HT-29 (cell line): Measurements from ENCODE around the gene TEX54. TPM values are rescaled to one million over a fixed set of nuclear protein-coding genes. Genes with fewer than 3 reads are reported as not detected.
A peak's percentile ranks its signal among the peaks of the same experiment; 100 is the strongest.
"Not testable (repeated sequence)": the region's sequence is repeated elsewhere in the genome, so short reads cannot be mapped to it uniquely, and the experiment has no call there.

Source experiments
- DNase-seq: peaks from one replicate; pipeline ENCODE4 v3.0.0-alpha.2; 2015; ENCODE audit warnings: low spot score
- total RNA-seq: library from RNA; depleted of rRNA; stranded (reverse); fragments of >200 nt; shearing (Covaris generic); gene quantifications from 2 replicates; pipeline ENCODE4 v1.2.3, GENCODE V29; 2014

The TEX54 gene
- total RNA-seq, 1 experiment from 2014 or later: 0.61 TPM

DNA sequence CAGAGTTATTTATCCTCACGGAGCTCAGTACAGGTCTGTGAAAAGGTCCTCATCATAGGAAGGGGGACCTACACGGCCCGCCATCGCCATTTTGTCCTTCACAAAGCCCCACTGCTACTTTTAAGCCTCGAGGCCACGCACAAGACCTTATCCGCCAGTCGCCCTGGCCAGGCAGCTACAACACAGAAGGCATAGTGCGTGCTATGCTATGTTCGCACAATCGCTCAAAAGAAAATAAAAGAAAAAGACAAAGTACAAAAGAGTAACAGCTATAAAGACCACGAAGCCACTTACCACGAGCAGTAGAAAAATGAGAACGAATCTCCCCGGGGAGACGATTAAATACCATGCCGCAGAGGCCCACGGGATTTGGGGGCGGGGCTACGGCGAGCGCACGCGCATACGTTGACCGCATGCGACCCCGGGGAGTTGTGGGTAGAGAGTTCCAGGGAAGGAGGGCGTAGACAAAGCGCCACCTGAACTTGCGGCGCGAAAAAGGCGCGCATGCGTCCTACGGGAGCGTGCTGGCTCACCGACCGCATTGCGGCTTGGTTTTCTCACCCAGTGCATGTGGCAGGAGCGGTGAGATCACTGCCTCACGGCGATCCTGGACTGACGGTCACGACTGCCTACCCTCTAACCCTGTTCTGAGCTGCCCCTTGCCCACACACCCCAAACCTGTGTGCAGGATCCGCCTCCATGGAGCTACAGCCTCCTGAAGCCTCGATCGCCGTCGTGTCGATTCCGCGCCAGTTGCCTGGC, 23.1 kb upstream of the TEX54 start:
- DNase-seq: peak; percentile 99

DNA sequence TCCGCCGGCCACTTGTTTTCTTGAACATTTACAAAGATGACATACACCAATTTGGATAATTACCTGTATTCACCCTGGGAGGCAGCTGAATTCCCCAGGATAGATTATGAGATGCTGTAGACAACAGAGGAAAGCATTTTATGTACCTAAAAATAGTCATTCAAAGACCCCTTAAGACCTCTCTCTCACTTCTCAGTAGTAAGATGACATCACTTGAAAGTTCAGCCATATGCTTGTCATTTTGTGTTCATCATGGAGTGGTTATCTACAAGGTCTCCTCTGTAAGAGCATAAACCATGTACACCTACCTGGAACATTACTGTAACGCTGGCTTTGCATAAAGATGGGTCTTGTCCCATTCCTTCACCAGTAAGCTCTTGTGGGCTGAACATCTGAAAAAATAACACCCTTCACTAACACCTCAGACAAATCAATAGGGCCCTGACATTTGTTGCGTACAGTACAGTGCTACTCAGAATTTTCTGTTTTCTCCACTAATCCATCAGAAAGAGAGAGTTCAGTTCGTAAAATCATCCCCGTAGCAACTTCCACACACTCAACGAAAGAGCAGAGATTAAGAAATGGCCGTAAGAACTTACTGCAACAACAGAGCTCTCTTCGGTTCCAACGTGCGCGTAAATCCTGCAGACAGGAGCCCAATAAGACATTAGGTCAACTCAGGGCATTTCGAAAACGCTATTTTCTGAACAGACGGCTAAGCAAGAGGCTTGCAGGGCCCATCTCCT, 22.4 kb upstream of the TEX54 start:
- peak; percentile 40 for DNase-seq

DNA sequence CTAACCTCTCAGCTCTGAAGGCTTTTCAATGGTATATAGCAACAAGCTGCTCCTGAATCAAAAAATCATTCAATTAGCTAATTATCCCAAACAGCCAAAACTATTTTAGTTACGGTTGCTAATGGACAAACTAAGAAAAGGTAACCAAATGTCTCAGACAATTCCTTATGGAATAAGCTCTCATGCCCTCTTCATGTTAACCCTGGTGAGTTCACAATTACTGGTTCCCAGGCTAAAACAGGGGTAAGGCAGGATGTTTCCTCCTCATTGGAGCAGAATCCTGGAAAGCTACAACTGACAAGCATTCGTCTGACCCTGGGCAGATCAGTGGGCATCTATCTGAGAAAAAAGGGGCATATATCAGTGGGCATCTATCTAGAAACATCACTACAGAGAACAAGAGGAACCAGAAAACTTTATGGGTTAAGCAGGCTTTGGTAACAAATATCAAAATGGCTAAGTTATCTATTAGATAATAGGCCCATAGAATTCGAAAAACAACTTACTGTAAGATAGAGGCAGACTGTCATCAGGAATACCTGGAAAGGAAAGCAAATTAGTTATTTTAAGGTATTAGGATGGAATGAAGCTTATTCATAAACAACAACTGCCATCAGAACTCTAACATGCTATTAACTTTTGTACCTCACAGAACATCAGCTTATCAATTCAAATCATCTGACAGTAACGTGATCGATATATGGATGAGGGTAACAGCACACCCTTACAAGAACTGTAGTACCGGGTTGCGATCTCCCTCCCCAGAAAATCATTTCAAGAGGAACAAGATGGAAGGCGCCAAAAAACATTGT, 21.6 kb upstream of the TEX54 start:
- DNase-seq: no peak

DNA sequence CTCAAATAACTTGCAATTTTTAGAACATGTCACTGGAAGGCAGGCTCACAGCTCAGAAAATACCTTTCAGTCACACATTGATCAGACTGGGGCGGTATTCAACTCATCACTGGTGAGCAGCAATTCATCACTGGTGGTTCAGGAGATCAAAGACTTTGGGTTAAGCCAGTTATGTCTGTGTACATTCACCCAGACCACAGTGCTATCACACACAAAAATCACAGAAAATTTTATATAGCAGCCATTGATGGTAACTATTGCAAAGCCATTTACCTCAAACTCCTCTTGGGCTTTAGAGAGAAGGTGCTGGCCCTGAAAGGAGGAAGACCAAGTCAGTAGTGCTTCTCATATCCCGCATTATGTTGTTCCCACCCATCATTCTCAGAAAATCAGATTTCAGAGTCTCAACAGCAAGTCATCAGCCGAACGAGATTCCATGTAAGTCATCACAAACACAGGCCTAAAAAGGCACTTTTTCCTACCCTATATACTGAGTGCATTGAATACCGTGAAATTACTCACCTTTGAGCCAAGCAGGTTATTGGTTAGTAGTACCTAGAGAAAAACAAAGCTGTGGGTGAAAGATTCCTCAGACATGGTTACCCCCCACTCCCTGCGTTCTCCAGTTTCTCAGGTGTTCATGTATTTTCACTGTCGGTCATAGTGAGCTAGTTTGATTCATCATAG, 20.8 kb upstream of the TEX54 start:
- no peak for DNase-seq

DNA sequence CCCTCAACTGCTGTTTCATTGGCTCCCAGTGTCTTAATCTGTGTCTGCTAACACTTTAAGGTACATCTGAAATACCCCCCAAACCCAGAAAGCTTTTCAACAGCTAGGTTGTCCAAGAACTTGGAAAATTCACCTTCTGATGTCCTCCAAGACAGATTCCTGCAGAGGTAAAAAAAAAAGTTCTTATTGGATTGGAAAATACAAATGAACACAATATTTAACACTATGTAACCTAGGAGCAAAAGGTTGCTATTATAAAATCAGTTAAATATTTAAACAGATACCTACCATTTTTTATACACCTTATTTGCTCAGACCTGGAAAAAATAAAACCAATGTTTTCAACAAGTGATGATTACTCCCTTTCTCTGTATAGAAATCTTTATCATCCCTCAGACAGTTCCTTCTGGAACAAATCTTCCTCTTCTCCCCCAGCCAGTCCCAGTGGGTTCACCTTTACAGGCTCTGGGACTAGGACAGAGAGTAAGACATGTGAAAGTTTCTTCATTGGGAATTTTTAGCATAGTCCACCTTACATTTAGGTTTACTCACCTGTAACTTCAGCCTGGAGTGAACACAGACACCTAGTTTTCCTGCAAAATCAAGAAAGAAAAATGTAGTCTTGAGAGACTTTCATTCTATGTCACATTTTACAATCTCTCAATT, 20.0 kb upstream of the TEX54 start:
- no peak for DNase-seq

DNA sequence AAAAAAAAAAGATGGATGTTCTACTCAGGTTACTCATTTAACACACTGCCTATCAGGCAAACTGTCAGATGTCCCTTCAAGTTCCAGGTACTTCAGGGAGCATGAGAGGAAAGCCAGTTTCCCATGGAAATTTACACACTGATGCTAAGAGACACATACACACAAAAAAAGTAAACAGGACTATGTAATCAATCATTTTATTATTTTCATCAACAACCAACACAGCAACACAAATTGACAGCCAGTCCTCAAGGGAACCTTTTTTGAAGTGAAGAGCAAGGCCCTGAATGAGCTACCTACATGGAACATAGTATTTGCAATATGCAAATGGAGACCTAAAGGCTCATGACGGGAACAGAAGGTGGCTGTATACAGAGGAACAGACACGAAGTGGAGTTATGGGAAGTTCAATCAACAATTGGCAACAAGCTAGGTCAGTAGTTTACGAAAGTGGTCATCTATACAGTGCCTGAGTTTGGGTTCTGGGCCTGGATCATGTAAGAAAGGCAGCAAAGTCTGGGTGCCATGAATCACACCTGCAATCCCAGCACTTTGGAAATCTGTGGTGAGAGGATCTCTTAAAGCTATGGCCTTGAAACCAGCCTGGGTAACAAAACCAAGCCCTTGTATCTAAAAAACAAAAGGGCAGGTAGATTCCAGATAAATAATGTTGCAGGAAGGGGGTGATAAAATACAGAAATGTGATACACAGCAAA, 19.3 kb upstream of the TEX54 start:
- peak; percentile 52 for DNase-seq

DNA sequence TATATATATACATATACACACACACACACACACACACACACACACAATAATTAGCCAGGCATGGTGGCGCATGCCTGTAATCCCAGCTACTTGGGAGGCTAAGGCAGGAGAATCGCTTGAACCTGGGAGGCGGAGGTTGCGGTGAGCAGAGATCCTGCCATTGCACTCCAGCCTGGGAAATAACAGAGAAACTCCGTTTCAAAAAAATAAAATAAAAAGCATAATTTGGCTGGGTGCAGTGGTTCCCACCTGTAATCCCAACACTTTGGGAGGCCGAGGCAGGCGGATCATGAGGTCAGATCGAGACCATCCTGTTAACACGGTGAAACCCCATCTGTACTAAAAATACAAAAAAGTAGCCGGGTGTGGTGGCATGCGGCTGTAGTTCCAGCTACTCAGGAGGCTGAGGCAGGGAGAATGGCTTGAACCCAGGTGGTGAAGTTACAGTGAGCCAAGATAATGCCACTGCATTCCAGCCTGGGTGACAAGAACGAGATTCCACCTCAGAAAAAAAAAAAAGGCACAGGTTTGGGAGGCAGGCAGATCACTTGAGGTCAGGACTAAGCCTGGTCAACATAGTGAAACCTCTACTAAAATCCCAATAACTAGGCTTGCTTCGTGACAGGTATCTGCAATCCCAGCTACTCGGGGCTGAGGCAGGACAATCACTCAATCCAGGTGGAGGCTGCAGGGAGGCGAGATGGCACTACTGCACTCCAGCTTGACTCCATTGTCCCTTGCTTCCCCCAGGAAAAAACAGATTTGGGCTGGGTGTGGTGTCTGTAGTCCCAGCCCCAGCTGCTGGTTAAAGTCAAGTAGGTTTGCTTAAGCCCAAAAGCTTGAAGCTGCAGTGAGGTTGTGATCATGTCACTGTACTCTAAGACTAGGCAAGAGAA, 18.5 kb upstream of the TEX54 start:
- peak; percentile 68 for DNase-seq

DNA sequence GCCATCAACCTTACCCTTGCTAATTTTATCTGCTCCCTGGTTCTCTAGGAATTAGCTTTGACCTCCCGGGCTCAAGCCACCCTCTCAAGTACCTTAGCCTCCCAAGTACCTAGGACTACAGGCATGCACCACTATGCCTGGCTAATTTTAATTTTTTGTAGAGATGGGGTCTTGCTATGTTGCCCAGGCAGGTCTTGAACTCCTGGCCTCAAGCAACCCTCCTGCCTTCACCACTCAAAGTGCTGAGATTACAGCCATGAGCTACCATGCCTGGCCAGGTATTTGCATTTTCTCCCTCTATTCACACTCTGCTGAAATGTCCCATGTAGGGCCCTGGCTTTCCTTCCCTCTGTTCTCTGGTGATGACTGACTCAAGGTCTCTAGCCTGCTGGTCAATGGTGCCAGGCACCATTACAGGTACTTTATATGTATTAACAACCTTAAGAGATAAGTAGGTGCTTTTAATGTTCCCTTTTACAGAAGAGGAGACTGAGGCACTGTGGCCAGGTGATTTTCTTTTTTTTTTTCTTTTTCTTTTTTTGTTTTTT, 15.2 kb upstream of the TEX54 start:
- DNase-seq: no peak

DNA sequence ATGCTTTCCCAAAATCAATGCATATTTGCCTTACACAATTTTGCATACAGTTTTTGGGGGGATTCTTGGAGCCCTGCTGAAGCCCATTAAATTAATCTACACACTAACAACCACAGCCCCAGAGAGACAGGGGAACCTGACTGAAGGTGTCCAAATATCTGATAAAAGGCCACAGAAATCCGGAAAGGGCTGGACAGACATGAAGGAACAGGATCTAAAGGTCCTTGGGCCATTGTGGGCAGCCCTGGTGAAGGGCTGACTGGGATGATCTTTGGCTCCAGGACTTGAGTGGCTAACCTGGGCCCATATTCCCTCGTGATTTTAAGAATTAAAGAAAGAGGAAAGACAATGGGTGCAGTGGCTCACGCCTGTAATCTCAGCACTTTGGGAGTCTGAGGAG, 13.5 kb upstream of the TEX54 start:
- no peak for DNase-seq

DNA sequence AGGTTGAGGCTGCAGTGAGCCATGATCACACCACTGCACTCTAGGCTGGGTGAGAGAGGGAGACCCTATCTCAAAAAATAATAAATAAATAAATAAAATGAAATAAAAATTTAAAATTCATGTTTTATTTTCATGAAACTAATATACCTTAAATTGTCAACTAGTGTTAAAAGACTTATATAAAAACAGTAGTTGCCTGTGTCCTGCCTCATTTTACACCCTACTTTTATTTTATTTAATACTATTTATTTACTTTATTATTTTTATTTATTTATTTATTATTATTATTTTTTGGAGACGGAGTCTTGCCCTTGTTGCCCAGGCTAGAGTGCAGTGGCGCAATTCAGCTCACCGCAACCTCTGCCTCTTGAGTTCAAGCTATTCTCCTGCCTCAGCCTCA, 11.5 kb upstream of the TEX54 start:
- no peak for DNase-seq

DNA sequence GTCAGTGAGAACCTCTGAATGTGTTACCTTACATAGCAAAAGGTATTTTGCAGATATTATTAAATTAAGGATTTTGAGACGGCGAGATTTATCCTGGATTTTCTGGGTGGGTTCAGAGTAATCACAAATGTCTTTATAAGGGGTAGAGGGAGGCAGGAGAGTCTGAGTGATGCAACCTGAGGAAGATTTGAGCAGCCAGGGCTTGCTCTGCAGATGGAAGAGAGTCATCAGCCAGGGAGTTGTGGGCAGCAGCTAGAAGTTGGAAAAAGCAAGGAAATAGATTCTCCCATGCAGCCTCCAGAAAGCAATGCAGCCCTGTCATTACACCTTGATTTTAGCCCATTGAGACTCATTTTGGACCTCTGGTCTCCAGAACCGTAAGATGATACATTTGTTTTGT, 10.8 kb upstream of the TEX54 start:
- no peak for DNase-seq

DNA sequence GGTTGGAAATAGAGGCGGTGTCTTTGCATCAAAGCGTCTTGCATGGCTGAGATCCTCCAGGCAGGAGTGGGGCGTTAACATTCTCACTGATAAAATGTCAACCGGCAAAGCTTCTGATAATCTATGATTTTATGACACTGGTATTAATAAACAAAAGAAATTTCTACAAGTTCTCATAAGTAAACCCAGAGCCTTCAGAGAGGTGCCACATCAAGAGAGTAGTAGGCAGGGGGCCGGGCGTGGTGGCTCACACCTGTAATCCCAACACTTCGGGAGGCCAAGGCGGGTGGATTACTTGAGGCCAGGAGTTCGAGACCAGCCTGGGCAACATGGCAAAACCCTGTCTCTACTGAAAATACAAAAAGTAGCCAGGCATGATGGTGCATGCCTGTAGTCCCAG, 10.2 kb upstream of the TEX54 start:
- not testable (repeated sequence) for DNase-seq

DNA sequence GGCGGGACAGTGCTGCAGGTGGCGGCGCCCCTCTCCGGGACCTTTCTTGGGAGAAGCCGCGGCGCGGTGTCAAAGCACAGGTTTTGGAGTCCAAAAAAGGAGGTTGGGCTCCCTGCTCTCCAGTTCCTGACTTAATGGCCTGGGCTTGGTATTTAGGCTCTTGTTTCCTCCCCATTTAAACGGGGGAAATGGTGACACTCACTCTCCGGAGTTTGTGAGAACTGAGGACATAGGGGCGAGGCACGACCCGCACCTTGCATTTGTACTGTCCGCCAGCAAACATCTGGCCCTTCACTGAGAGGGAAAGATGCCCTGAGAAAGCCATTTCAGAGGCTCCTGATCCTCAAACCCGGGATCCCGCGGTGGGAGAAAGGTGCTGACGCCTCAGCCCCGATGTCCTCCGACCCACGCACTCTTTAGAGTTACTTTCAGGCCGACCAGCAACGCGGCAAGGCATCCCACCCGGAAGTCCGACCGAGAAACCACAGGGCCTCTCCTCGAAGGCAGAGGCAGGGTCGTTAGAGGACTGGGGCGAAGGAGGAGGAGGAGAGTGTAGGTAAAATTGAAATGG, 9.6 kb upstream of the TEX54 start:
- DNase-seq: no peak

DNA sequence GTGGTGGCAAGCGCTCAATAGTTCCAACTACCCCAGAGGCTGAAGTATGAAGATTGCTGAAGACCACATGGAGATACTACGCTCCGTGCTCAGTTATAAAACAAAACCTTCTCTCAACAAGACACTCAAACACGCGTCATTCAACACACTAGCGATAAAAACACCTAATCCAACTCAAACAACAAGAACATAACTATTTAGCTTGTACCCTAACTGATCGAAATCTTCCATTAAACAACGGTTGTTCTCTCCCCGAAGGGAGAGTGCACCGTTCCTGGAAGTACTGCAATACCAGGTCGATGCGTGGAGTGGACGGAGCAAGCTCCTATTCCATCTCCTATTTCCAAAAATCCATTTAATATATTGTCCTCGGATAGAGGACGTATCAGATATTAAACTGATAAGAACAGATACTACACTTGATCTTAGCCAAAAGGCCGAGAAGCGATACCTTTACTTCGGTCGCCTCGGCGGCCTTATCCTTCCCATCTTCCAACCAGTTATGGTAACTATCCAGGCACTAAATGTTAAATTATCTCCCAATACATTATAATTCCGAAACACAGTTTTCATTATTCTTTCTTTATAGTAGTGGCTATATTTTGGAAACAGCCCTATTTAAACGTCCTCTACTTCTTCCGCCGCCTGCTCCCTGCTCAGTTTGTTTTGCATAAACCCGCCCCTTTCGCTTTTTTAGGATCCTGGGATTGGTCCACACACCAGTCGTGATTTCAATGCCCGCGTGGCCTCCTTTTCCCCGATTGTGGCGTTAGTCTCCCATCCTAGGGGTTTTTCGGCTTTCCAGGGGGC, 8.9 kb upstream of the TEX54 start:
- DNase-seq: peak; percentile 99

DNA sequence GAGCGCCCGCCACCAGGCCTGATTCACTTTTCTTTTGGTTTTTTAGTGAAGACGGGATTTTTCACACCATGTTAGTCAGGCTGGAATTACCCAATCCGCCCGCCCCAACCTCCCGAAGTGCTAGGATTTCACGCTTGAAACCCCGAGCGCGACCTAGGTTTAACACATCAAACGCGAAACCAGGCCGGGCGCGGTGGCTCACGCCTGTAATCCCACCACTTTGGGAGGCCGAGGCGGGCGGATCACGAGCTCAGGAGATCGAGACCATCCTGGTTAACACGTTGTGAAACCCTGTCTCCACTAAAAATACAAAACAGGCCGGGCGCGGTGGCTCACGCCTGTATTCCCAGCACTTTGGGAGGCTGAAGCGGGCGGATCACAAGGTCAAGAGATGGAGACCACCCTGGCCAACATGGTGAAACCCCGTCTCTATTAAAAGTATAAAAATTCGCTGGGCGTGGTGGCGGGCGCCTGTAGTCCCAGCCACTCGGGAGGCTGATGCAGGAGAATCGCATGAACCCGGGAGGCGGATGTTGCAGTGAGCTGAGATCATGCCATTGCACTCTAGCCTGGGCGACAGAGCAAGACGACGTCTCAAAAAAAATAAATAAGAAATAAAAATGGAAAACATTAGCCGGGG, 8.2 kb upstream of the TEX54 start:
- DNase-seq: peak; percentile 99

DNA sequence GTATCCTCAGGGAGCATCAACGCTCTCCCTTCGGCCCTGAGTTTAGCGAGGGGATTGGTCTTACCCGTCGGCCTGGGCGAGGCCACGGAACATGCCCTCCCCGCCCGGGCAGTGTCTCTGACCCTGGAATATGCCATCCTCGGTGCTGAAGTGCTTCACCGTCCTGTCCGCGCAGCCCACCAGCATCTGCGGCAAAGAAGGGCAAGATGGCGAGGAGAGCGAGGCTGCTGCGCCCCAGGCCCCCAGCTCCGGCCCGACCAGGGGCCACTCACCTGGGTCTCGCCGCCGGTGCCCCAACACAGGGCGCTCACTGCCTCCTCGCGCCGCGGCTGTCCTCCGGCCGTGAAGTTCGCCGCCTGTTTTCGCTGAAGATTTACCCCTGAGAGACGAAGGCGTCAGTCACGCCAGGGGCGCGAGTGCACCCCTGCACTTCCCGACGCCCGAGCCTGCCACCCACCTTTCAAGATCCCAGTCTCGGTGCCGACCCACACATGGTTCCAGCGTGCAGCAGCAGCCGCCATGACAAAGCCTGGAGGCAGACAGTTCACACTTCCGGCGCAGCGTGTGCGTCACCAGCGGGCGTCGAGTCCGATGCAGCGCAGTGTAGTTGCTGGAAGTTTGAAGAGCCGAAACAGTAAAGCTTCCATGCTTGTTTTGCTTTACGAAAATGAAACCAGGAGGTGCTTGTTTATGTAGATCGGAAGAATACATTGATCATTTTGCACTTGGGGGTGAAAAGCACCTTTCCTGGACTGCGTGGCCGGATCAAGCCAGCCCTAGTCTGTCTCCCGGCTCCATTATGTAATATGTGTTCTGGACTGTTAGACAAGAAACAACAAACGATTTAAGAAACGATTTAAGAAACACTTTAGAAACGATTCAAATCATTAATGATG, 6.7 kb upstream of the TEX54 start, which contains the start of gene WDR74:
WDR74 (minus strand) TSS at position 541 of the 896 bp plus-strand sequence; CDS start at position 521, 20 bp downstream.
- peak; percentile 98 for DNase-seq
